Esophagus squamous epithelium (tissue), 4 donors: Measurements from ENCODE around the gene NDUFA9.

Experiments
- POLR2A ChIP-seq, 4 donors: fragments of 450-650 bp; IDR thresholded peaks; one replicate each; pipeline ENCODE4 v1.6.1; 2017; ENCODE audit warnings: antibody characterized with exemption in 4 of 4, mild to moderate bottlenecking in 4 of 4, moderate library complexity in 3 of 4
- TF ChIP-seq, protein P1 (sequence below), 6 experiments: fragments of 450-650 bp in 4 of 6; fragments of 200-600 bp in 2 of 6; sonication (generic) in 2 of 6; IDR thresholded peaks; one replicate each; pipeline ENCODE4 v1.5.1; 2016 to 2019; ENCODE audit warnings: antibody characterized with exemption in 6 of 6, mild to moderate bottlenecking in 4 of 6, moderate library complexity in 4 of 6

DNA sequence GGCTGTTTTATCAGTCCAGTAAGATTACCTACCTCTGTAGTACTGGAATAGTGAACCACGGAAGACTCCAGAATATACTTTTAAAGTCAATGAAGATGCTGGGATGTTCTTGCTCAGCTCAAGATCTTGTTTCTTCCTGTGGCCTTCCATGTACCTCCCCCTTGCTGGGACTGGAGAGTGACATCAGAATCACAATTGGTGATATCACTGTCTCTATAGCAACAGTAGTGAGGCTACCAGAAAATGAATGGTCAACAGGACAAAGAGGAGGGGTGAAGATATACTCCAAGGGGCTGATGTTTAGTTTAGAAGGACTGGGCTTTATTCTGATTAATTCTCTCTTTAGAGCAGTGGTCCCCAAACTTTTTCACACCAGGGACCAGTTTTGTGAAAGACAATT lies 3.9 kb upstream of the NDUFA9 start:
- TF ChIP-seq, protein P1, sequence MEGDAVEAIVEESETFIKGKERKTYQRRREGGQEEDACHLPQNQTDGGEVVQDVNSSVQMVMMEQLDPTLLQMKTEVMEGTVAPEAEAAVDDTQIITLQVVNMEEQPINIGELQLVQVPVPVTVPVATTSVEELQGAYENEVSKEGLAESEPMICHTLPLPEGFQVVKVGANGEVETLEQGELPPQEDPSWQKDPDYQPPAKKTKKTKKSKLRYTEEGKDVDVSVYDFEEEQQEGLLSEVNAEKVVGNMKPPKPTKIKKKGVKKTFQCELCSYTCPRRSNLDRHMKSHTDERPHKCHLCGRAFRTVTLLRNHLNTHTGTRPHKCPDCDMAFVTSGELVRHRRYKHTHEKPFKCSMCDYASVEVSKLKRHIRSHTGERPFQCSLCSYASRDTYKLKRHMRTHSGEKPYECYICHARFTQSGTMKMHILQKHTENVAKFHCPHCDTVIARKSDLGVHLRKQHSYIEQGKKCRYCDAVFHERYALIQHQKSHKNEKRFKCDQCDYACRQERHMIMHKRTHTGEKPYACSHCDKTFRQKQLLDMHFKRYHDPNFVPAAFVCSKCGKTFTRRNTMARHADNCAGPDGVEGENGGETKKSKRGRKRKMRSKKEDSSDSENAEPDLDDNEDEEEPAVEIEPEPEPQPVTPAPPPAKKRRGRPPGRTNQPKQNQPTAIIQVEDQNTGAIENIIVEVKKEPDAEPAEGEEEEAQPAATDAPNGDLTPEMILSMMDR (IDR thresholded peaks at IDR 0.05) = no peak
- no peak for TF ChIP-seq POLR2A (IDR thresholded peaks at IDR 0.05)
